Activated B cell treated with CpG ODN at 0.5 μM for 24 hours (primary cell): ENCODE results near the gene HNRNPM. TPM values are rescaled to one million over a fixed set of nuclear protein-coding genes. Genes with fewer than 3 reads are reported as not detected.

Experiments used
- ATAC-seq: fragments of 200-7000 bp; cut with Tn5 transposase; one replicate; pipeline ENCODE4 v1.10.0; 2021; ENCODE audit warnings: low read depth, mild to moderate bottlenecking, moderate library complexity
- CTCF ChIA-PET: fragments of 350-600 bp; sonication (Branson Sonifier 250); formaldehyde crosslinking; loops from one replicate; lab custom pipeline; 2021; ENCODE audit warnings: antibody characterized with exemption; lab: Charles Lee
- POLR2A ChIA-PET: fragments of 350-600 bp; sonication (Branson Sonifier 250); formaldehyde crosslinking; loops from one replicate; lab custom pipeline; 2021; ENCODE audit warnings: antibody characterized with exemption; lab: Charles Lee
- DNase-seq: peaks from one replicate; pipeline ENCODE4 v3.0.0; 2022
- H3K27ac Mint-ChIP-seq: one replicate; pipeline ENCODE4 v1.8.0; 2020; ENCODE audit warnings: mixed read lengths
- H3K27me3 Mint-ChIP-seq: one replicate; pipeline ENCODE4 v1.8.0; 2021; ENCODE audit warnings: mixed read lengths
- H3K36me3 Mint-ChIP-seq: one replicate; pipeline ENCODE4 v1.8.0; 2021; ENCODE audit warnings: low read depth, mixed read lengths
- H3K4me1 Mint-ChIP-seq: one replicate; pipeline ENCODE4 v1.8.0; 2021; ENCODE audit warnings: mixed read lengths
- H3K4me3 Mint-ChIP-seq: one replicate; pipeline ENCODE4 v1.8.0; 2020; ENCODE audit warnings: mild to moderate bottlenecking, mixed read lengths
- H3K9me3 Mint-ChIP-seq: one replicate; pipeline ENCODE4 v1.8.0; 2020; ENCODE audit warnings: mixed read lengths
- CTCF ChIP-seq: fragments of 200-600 bp; IDR thresholded peaks from one replicate; pipeline ENCODE4 v1.8.0; 2022; ENCODE audit warnings: antibody characterized with exemption, mild to moderate bottlenecking
- intact Hi-C: fragments of 100-400 bp; cut with micrococcal nuclease; formaldehyde crosslinking; loops from one replicate; pipeline ENCODE4 v1.15.1; 2024
- total RNA-seq: library from RNA; stranded (reverse); gene quantifications from 2 replicates; pipeline ENCODE4 v1.2.3, GENCODE V29; 2022

HNRNPM gene
- total RNA-seq, 1 donor from 2014 or later: 282 TPM

- Mint-ChIP-seq H3K4me3 (no peak overlapping the region), H3K4me1 (peaks cover 14% of the 10 kb centered on the region), H3K27ac (no peak overlapping the region), H3K27me3 (no peaks in the 10 kb centered on the region), H3K9me3 (no peaks in the 10 kb centered on the region), H3K36me3 (peaks cover 82% of the 10 kb centered on the region)
- CTCF ChIA-PET: interaction anchor here (0.8 kb wide), 1 partner anchor 98 kb away, joined by 3 read pairs; no protein-coding TSS in a partner anchor
- POLR2A ChIA-PET: no interaction called here
- DNase-seq (no peak), ATAC-seq (no peak)
- TF ChIP-seq CTCF: no peak
- intact Hi-C loops: no loop called here
Observed at GRCh38 chr19:8481201-8481600, 36.4 kb downstream of the HNRNPM start.

GRCh38 chr19:8481616-8482015 lies 36.8 kb downstream of the HNRNPM start:
- no peak overlapping the region for H3K27ac Mint-ChIP-seq
- DNase-seq (no peak), ATAC-seq (no peak)
- CTCF ChIA-PET: interaction anchor here (0.6 to 1.1 kb wide), 3 partner anchors 24 to 1783 kb away, joined by 3 to 4 read pairs (median 3); no protein-coding TSS in a partner anchor
- POLR2A ChIA-PET: interaction anchor here (0.5 kb wide), 1 partner anchor 76 kb away, joined by 6 read pairs; no protein-coding TSS in a partner anchor
- intact Hi-C loops: no loop called here
- H3K27me3 Mint-ChIP-seq: no peaks in the 10 kb centered on the region
- no peak for TF ChIP-seq CTCF
- peaks cover 83% of the 10 kb centered on the region for H3K36me3 Mint-ChIP-seq
- peaks cover 16% of the 10 kb centered on the region for H3K4me1 Mint-ChIP-seq
- H3K4me3 Mint-ChIP-seq: no peak overlapping the region
- H3K9me3 Mint-ChIP-seq: no peaks in the 10 kb centered on the region

- no peak for DNase-seq
- ChIA-PET CTCF (interaction anchor here (1.1 kb wide), 1 partner anchor 23 kb away, joined by 4 read pairs; no protein-coding TSS in a partner anchor), POLR2A (no interaction called here)
- H3K27me3 Mint-ChIP-seq: no peaks in the 10 kb centered on the region
- H3K36me3 Mint-ChIP-seq: peaks cover 84% of the 10 kb centered on the region
- no peaks in the 10 kb centered on the region for H3K9me3 Mint-ChIP-seq
- no peak overlapping the region for H3K4me3 Mint-ChIP-seq
- no peak overlapping the region for H3K27ac Mint-ChIP-seq
- ATAC-seq: no peak
- H3K4me1 Mint-ChIP-seq: peaks cover 24% of the 10 kb centered on the region
- no peak for TF ChIP-seq CTCF
- intact Hi-C loops: no loop called here
Observed at GRCh38 chr19:8482696-8483095, 37.9 kb downstream of the HNRNPM start.

- intact Hi-C loops: no loop called here
- Mint-ChIP-seq H3K9me3 (no peaks in the 10 kb centered on the region), H3K4me3 (no peak overlapping the region), H3K4me1 (peaks cover 26% of the 10 kb centered on the region), H3K27ac (no peak overlapping the region), H3K36me3 (peaks cover 84% of the 10 kb centered on the region), H3K27me3 (no peaks in the 10 kb centered on the region)
- ATAC-seq (no peak), DNase-seq (no peak)
- no peak for TF ChIP-seq CTCF
- CTCF ChIA-PET: no interaction called here
- POLR2A ChIA-PET: no interaction called here
Observed at GRCh38 chr19:8483165-8483564, 38.4 kb downstream of the HNRNPM start.

GRCh38 chr19:8484331-8484894 lies 39.6 kb downstream of the HNRNPM start:
- ChIA-PET CTCF (no interaction called here), POLR2A (no interaction called here)
- peaks cover 84% of the 10 kb centered on the region for H3K36me3 Mint-ChIP-seq
- H3K27me3 Mint-ChIP-seq: no peaks in the 10 kb centered on the region
- no peak for TF ChIP-seq CTCF
- H3K27ac Mint-ChIP-seq: no peak overlapping the region
- no peak for DNase-seq
- intact Hi-C loops: no loop called here
- no peak overlapping the region for H3K4me3 Mint-ChIP-seq
- H3K4me1 Mint-ChIP-seq: peaks cover 23% of the 10 kb centered on the region
- ATAC-seq: no peak
- H3K9me3 Mint-ChIP-seq: no peaks in the 10 kb centered on the region
